Spleen (tissue), 7 donors: ENCODE results near the gene DTWD2.

ENCODE experiments used
- POLR2A ChIP-seq, 3 donors: fragments of 450-650 bp; IDR thresholded peaks; one replicate each; pipeline ENCODE4 v1.5.1; 2017; ENCODE audit warnings: antibody characterized with exemption in 3 of 3, mild to moderate bottlenecking in 1 of 3
- POLR2AphosphoS5 ChIP-seq, 3 donors: sonication (generic); formaldehyde crosslinking; IDR thresholded peaks; one replicate each; pipeline ENCODE4 v1.5.1; 2017; ENCODE audit warnings: antibody characterized with exemption in 3 of 3
- TF ChIP-seq, protein P1 (sequence below), 11 experiments: fragments of 200-600 bp in 7 of 11; fragments of 450-650 bp in 4 of 11; sonication (generic) in 4 of 11; IDR thresholded peaks in 8 of 11; conservative IDR thresholded peaks in 3 of 11; 1 replicate in 7 of 11; 2 replicates in 4 of 11; pipeline versions ENCODE4 v1.4.0 to v1.8.0; 2016 to 2021; ENCODE audit warnings: antibody characterized with exemption in 11 of 11, inconsistent platforms in 4 of 11, mild to moderate bottlenecking in 1 of 11
- donor health status: DM: no; HTN: no; CAD: no; lungs with moderate emphysema.
- donor health status: DM: no; HTN: no; CAD: no.
- donor health status: DM: no; HTN: no; CAD: no.

DNA sequence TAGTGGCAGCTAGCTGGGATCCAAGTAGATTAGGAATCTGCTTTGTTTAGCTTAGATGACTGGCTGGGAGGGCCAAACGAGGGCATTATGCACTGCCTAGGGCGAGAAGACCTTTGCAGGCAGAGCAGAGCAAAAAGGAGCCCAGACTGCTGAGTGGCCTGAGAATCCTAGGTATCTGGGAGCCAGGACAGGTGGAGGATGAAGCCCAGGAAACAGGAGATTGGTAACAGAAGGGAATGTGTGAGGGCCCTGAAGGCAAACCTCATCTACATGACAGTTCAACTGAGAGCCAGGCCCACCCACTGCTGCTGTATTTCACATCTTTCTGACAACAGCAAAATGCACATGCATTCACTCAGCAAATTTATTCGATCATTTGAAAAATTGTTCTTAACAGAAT lies 192.3 kb downstream of the DTWD2 start:
- TF ChIP-seq POLR2A (IDR thresholded peaks at IDR 0.05) (no peak), POLR2AphosphoS5 (IDR thresholded peaks at IDR 0.05) (no peak)
- TF ChIP-seq, protein P1, sequence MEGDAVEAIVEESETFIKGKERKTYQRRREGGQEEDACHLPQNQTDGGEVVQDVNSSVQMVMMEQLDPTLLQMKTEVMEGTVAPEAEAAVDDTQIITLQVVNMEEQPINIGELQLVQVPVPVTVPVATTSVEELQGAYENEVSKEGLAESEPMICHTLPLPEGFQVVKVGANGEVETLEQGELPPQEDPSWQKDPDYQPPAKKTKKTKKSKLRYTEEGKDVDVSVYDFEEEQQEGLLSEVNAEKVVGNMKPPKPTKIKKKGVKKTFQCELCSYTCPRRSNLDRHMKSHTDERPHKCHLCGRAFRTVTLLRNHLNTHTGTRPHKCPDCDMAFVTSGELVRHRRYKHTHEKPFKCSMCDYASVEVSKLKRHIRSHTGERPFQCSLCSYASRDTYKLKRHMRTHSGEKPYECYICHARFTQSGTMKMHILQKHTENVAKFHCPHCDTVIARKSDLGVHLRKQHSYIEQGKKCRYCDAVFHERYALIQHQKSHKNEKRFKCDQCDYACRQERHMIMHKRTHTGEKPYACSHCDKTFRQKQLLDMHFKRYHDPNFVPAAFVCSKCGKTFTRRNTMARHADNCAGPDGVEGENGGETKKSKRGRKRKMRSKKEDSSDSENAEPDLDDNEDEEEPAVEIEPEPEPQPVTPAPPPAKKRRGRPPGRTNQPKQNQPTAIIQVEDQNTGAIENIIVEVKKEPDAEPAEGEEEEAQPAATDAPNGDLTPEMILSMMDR (IDR thresholded peaks at IDR 0.05 in 8 of 11, conservative IDR thresholded peaks at IDR 0.05 in 3 of 11): no peak
